HG03442 (cell line): ENCODE measurements around the gene INO80B.
A peak's percentile ranks its signal among the peaks of the same experiment; 100 is the strongest.

Source experiments
- ATAC-seq: cut with Tn5 transposase; IDR thresholded peaks from one replicate; pipeline ENCODE4 v1.9.1; 2021; ENCODE audit warnings: mild to moderate bottlenecking, moderate library complexity; ENCODE audit not compliant: unreplicated experiment

The INO80B gene

DNA sequence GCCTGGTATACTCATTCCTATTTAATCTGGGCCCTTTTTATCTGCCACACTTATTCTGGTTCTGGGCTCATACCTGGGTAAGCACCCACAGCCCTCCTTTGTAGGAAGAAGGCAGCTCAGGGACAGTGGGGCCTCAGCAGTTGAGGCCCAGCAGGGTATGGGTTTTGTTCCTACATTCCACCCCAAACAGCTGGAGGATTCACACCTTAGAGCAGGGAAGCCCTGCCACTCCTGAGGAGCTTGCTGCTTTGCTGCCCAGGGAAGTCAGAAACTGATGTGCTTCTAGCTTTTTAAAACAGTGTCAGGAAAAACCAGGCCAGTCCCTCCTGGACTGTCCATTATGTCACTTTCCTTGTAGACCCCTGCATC is 45.7 kb downstream of the INO80B start:
- ATAC-seq: no peak

GRCh38 chr2:74501335-74502071 is 46.6 kb downstream of the INO80B start:
- no peak for ATAC-seq

GRCh38 chr2:74502147-74502719 is 47.3 kb downstream of the INO80B start:
- no peak for ATAC-seq

- ATAC-seq: peak; percentile 36
Observed at GRCh38 chr2:74502720-74503505, 48.0 kb downstream of the INO80B start.

GRCh38 chr2:74503506-74504475 is 48.9 kb downstream of the INO80B start:
- ATAC-seq: no peak

DNA sequence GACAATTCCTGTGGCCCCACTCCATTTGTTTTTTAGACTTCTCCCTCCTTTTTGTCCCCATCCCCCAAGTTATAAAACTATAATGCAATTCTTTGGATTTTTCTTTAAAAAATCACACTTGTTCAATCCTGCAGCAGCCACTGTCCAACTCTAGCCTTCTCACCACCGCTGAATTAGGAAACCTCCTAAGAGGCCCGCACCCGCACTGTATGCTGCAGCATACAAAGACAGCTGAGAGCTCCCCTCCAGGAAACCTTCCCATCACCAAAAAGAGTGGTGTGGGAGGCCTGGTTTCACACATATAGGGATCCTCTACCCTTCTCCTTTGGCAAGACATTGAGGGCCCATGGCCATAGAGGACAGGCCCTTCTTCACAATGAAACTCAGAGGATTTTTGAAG is 49.7 kb downstream of the INO80B start:
- ATAC-seq: no peak

GRCh38 chr2:74505448-74506246 is 50.8 kb downstream of the INO80B start:
- ATAC-seq: no peak

GRCh38 chr2:74507145-74507925 is 52.4 kb downstream of the INO80B start, which contains the start of gene PCGF1:
PCGF1 (minus strand) TSS chr2:74507695; CDS start chr2:74507668, 27 bp downstream.
- peak; percentile 87 for ATAC-seq
